A673 (cell line): ENCODE data around the gene NCKAP5. TPM values are rescaled to one million over a fixed set of nuclear protein-coding genes. Genes with fewer than 3 reads are reported as not detected.

Experiments used
- BruUV-seq: library from RNA; stranded (reverse); fragments of 400-500 nt; replicated peaks from 2 replicates; lab custom pipeline; 2021; lab: Mats Ljungman, UMichigan
- CTCF ChIA-PET: fragments of 300-600 bp; sonication (Branson Sonifier 250); formaldehyde crosslinking; loops from one replicate; lab custom pipeline; 2022; ENCODE audit warnings: antibody characterized with exemption; lab: Charles Lee
- POLR2A ChIA-PET: fragments of 300-600 bp; sonication (Branson Sonifier 250); formaldehyde crosslinking; loops from one replicate; lab custom pipeline; 2022; ENCODE audit warnings: antibody characterized with exemption; ENCODE audit not compliant: low non-redundant PET; lab: Charles Lee
- DNase-seq: peaks from one replicate; pipeline ENCODE4 v3.0.0-alpha.2; 2015; ENCODE audit warnings: low spot score
- H3K27ac ChIP-seq: fragments of 200-600 bp; sonication (generic); 2 replicates; pipeline ENCODE4 v1.5.1; 2016; ENCODE audit warnings: mixed run types, low read depth, mild to moderate bottlenecking, mixed read lengths, antibody characterized with exemption, low read length; ENCODE audit not compliant: poor library complexity, severe bottlenecking
- H3K27me3 ChIP-seq: fragments of 200-600 bp; sonication (generic); replicated peaks from 2 replicates; pipeline ENCODE4 v1.6.1; 2017; ENCODE audit warnings: mixed run types, low read depth, mild to moderate bottlenecking, mixed read lengths, antibody characterized with exemption, low read length; ENCODE audit not compliant: insufficient read depth, poor library complexity
- H3K36me3 ChIP-seq: fragments of 200-600 bp; sonication (generic); 2 replicates; pipeline ENCODE4 v1.6.1; 2016; ENCODE audit warnings: mixed run types, mild to moderate bottlenecking, mixed read lengths, antibody characterized with exemption, low read length; ENCODE audit not compliant: insufficient read depth, poor library complexity, severe bottlenecking
- H3K4me1 ChIP-seq: fragments of 200-600 bp; sonication (generic); 2 replicates; pipeline ENCODE4 v1.6.1; 2017; ENCODE audit warnings: mixed run types, mild to moderate bottlenecking, mixed read lengths, antibody characterized with exemption, low read length; ENCODE audit not compliant: insufficient read depth, poor library complexity, severe bottlenecking
- H3K4me3 ChIP-seq: fragments of 200-600 bp; sonication (generic); 2 replicates; pipeline ENCODE4 v1.5.1; 2016; ENCODE audit warnings: low read depth, mixed run types, mild to moderate bottlenecking, mixed read lengths, low read length; ENCODE audit not compliant: poor library complexity, severe bottlenecking
- H3K9me3 ChIP-seq: fragments of 200-600 bp; sonication (generic); 2 replicates; pipeline ENCODE4 v1.6.1; 2016; ENCODE audit warnings: mixed run types, low read depth, mild to moderate bottlenecking, mixed read lengths, antibody characterized with exemption, low read length; ENCODE audit not compliant: poor library complexity, severe bottlenecking
- CTCF ChIP-seq: fragments of 300-800, 200-600 bp; sonication (generic); conservative IDR thresholded peaks from 2 replicates; pipeline ENCODE4 v1.5.1; 2017; ENCODE audit warnings: low read depth, mild to moderate bottlenecking, antibody characterized with exemption, low read length, moderate library complexity, mixed read lengths
- EZH2 ChIP-seq: fragments of 200-600 bp; sonication (generic); IDR thresholded peaks from 2 replicates; pipeline ENCODE4 v1.6.1; 2017; ENCODE audit warnings: borderline replicate concordance, low read depth, mild to moderate bottlenecking, mixed read lengths, antibody characterized with exemption, low read length; ENCODE audit not compliant: poor library complexity, severe bottlenecking
- intact Hi-C: fragments of 100-400 bp; cut with micrococcal nuclease; formaldehyde crosslinking; loops from one replicate; pipeline ENCODE4 v1.10.0; 2022; ENCODE audit not compliant: unreplicated experiment
- total RNA-seq: library from RNA; stranded (reverse); gene quantifications from 2 replicates; pipeline ENCODE4 v1.2.3, GENCODE V29; 2021

NCKAP5 gene
- total RNA-seq, 1 experiment from 2014 or later, result 26.6 TPM

GRCh38 chr2:133490411-133490980 lies 77.8 kb downstream of the NCKAP5 start:
- no peaks in the 10 kb centered on the region for H3K36me3 ChIP-seq
- CTCF ChIA-PET, result no interaction called here
- H3K27ac ChIP-seq, result no peak overlapping the region
- POLR2A ChIA-PET, result no interaction called here
- no peak overlapping the region for H3K4me3 ChIP-seq
- H3K9me3 ChIP-seq, result no peaks in the 10 kb centered on the region
- H3K27me3 ChIP-seq, result no peaks in the 10 kb centered on the region
- TF ChIP-seq EZH2 (no peak), CTCF (no peak)
- no peak for DNase-seq
- BruUV-seq, result no TSS peak
- intact Hi-C loops, result no loop called here
- H3K4me1 ChIP-seq, result peaks cover 30% of the 10 kb centered on the region

- H3K4me3 ChIP-seq, result no peak overlapping the region
- TF ChIP-seq CTCF, result no peak
- no peak for TF ChIP-seq EZH2
- ChIA-PET CTCF (no interaction called here), POLR2A (no interaction called here)
- peaks cover 23% of the 10 kb centered on the region for H3K4me1 ChIP-seq
- BruUV-seq, result no TSS peak
- peak; percentile 50 for DNase-seq
- H3K27ac ChIP-seq, result peak overlapping the region; percentile 6
- H3K27me3 ChIP-seq, result no peaks in the 10 kb centered on the region
- H3K9me3 ChIP-seq, result no peaks in the 10 kb centered on the region
- H3K36me3 ChIP-seq, result no peaks in the 10 kb centered on the region
- intact Hi-C loops, result no loop called here
These were observed 78.4 kb downstream of the NCKAP5 start for GRCh38 chr2:133489641-133490410.

- DNase-seq, result peak; percentile 62
- Histone ChIP-seq H3K4me1 (peaks cover 22% of the 10 kb centered on the region), H3K36me3 (no peaks in the 10 kb centered on the region), H3K4me3 (no peak overlapping the region), H3K27ac (peak overlapping the region; percentile 6), H3K9me3 (no peaks in the 10 kb centered on the region), H3K27me3 (no peaks in the 10 kb centered on the region)
- ChIA-PET POLR2A (no interaction called here), CTCF (no interaction called here)
- intact Hi-C loops, result no loop called here
- no peak for TF ChIP-seq EZH2
- no peak for TF ChIP-seq CTCF
- no TSS peak for BruUV-seq
These were observed 79.1 kb downstream of the NCKAP5 start for GRCh38 chr2:133489146-133489545.
